Bronchial epithelial cell (primary cell): ENCODE results near the gene TMTC2. TPM values are rescaled to one million over a fixed set of nuclear protein-coding genes. Genes with fewer than 3 reads are reported as not detected.

Source experiments
- DNase-seq: peaks from one replicate; pipeline ENCODE4 v3.0.0-alpha.2; 2010; ENCODE audit warnings: low read depth
- FAIRE-seq: peaks from 2 replicates; lab custom pipeline; 2011; peaks lifted over from hg19 to GRCh38; lab: Jason Lieb, UNC
- H3K27me3 ChIP-seq: 2 replicates; pipeline ENCODE4 v1.5.1; 2011; ENCODE audit warnings: low read length; ENCODE audit not compliant: control insufficient read depth, insufficient read depth
- H3K36me3 ChIP-seq: 2 replicates; pipeline ENCODE4 v1.5.1; 2011; ENCODE audit warnings: low read length; ENCODE audit not compliant: control insufficient read depth, insufficient read depth
- H3K4me3 ChIP-seq: 2 replicates; pipeline ENCODE4 v1.5.1; 2011; ENCODE audit warnings: mild to moderate bottlenecking, low read depth, low read length, control low read depth
- CTCF ChIP-seq: IDR thresholded peaks from 2 replicates; pipeline ENCODE4 v1.5.1; 2011; ENCODE audit warnings: mild to moderate bottlenecking, moderate library complexity, low read length, control low read depth, inconsistent platforms; ENCODE audit not compliant: insufficient read depth, severe bottlenecking
- total RNA-seq: library from RNA; depleted of rRNA; stranded (reverse); fragments of >200 nt; gene quantifications from 2 replicates; pipeline ENCODE4 v1.2.1, GENCODE V29; 2014

TMTC2 gene
- total RNA-seq, 1 donor from 2014 or later = 10.5 TPM

- H3K4me3 ChIP-seq = no peak overlapping the region
- TF ChIP-seq CTCF = no peak
- FAIRE-seq (no peak), DNase-seq (no peak)
- no peaks in the 10 kb centered on the region for H3K27me3 ChIP-seq
- H3K36me3 ChIP-seq = no peaks in the 10 kb centered on the region
These were observed 405.4 kb downstream of the TMTC2 start for GRCh38 chr12:83092129-83092528.

- Histone ChIP-seq H3K36me3 (no peaks in the 10 kb centered on the region), H3K27me3 (no peaks in the 10 kb centered on the region), H3K4me3 (no peak overlapping the region)
- no peak for TF ChIP-seq CTCF
- DNase-seq = no peak
- FAIRE-seq = no peak
These were observed 405.9 kb downstream of the TMTC2 start for GRCh38 chr12:83092606-83093005.

GRCh38 chr12:83093426-83093825 is 406.7 kb downstream of the TMTC2 start:
- Histone ChIP-seq H3K36me3 (no peaks in the 10 kb centered on the region), H3K4me3 (no peak overlapping the region), H3K27me3 (no peaks in the 10 kb centered on the region)
- DNase-seq (no peak), FAIRE-seq (no peak)
- no peak for TF ChIP-seq CTCF

- H3K27me3 ChIP-seq = no peaks in the 10 kb centered on the region
- FAIRE-seq (no peak), DNase-seq (no peak)
- H3K4me3 ChIP-seq = no peak overlapping the region
- no peak for TF ChIP-seq CTCF
- no peaks in the 10 kb centered on the region for H3K36me3 ChIP-seq
These were observed 411.1 kb downstream of the TMTC2 start for GRCh38 chr12:83097643-83098342.

GRCh38 chr12:83099436-83099835 is 412.7 kb downstream of the TMTC2 start:
- DNase-seq (no peak), FAIRE-seq (no peak)
- TF ChIP-seq CTCF = no peak

GRCh38 chr12:83102499-83102898 is 415.8 kb downstream of the TMTC2 start:
- DNase-seq = peak; percentile 12
- Histone ChIP-seq H3K27me3 (no peaks in the 10 kb centered on the region), H3K36me3 (no peaks in the 10 kb centered on the region), H3K4me3 (no peak overlapping the region)
- no peak for TF ChIP-seq CTCF
- FAIRE-seq = no peak

More at GRCh38 chr12:83099436-83099835, 412.7 kb downstream of the TMTC2 start:
- Histone ChIP-seq H3K36me3 (no peaks in the 10 kb centered on the region), H3K27me3 (no peaks in the 10 kb centered on the region), H3K4me3 (no peak overlapping the region)
